Thyroid gland (tissue), 4 donors: ENCODE results near the gene GPR107.

ENCODE experiments used
- POLR2A ChIP-seq, 2 donors: fragments of 450-650 bp; IDR thresholded peaks; one replicate each; pipeline ENCODE4 v1.6.1; 2017; ENCODE audit warnings: antibody characterized with exemption in 2 of 2, mild to moderate bottlenecking in 2 of 2, moderate library complexity in 1 of 2
- TF ChIP-seq, protein P1 (sequence below), 6 experiments: fragments of 200-600 bp in 3 of 6; fragments of 450-650 bp in 3 of 6; sonication (generic) in 3 of 6; IDR thresholded peaks; one replicate each; pipeline ENCODE4 v1.5.1; 2016 to 2019; ENCODE audit warnings: antibody characterized with exemption in 6 of 6, mild to moderate bottlenecking in 2 of 6, inconsistent platforms in 1 of 6, moderate library complexity in 1 of 6

GRCh38 chr9:130088051-130088450 is 34.3 kb downstream of the GPR107 start:
- TF ChIP-seq, protein P1, sequence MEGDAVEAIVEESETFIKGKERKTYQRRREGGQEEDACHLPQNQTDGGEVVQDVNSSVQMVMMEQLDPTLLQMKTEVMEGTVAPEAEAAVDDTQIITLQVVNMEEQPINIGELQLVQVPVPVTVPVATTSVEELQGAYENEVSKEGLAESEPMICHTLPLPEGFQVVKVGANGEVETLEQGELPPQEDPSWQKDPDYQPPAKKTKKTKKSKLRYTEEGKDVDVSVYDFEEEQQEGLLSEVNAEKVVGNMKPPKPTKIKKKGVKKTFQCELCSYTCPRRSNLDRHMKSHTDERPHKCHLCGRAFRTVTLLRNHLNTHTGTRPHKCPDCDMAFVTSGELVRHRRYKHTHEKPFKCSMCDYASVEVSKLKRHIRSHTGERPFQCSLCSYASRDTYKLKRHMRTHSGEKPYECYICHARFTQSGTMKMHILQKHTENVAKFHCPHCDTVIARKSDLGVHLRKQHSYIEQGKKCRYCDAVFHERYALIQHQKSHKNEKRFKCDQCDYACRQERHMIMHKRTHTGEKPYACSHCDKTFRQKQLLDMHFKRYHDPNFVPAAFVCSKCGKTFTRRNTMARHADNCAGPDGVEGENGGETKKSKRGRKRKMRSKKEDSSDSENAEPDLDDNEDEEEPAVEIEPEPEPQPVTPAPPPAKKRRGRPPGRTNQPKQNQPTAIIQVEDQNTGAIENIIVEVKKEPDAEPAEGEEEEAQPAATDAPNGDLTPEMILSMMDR (IDR thresholded peaks at IDR 0.05), result no peak
- TF ChIP-seq POLR2A (IDR thresholded peaks at IDR 0.05), result no peak
